Upper lobe of left lung (tissue), 4 donors: Measurements from ENCODE around the gene FXYD7.

Source experiments
- CTCF ChIP-seq, 6 experiments: fragments of 450-650 bp in 4 of 6; fragments of 200-600 bp in 2 of 6; sonication (generic) in 2 of 6; IDR thresholded peaks; one replicate each; pipeline ENCODE4 v1.5.1; 2016 to 2019; ENCODE audit warnings: antibody characterized with exemption in 6 of 6
- POLR2A ChIP-seq, 4 donors: fragments of 450-650 bp; IDR thresholded peaks; one replicate each; pipeline ENCODE4 v1.5.1; 2016 to 2017; ENCODE audit warnings: antibody characterized with exemption in 4 of 4, mild to moderate bottlenecking in 2 of 4

- TF ChIP-seq POLR2A (IDR thresholded peaks at IDR 0.05), result no peak
- TF ChIP-seq CTCF (IDR thresholded peaks at IDR 0.05), result no peak
Observed at GRCh38 chr19:35095667-35096368, 47.2 kb upstream of the FXYD7 start.
